ENCODE measurements around the gene RSBN1.

RSBN1 gene

DNA sequence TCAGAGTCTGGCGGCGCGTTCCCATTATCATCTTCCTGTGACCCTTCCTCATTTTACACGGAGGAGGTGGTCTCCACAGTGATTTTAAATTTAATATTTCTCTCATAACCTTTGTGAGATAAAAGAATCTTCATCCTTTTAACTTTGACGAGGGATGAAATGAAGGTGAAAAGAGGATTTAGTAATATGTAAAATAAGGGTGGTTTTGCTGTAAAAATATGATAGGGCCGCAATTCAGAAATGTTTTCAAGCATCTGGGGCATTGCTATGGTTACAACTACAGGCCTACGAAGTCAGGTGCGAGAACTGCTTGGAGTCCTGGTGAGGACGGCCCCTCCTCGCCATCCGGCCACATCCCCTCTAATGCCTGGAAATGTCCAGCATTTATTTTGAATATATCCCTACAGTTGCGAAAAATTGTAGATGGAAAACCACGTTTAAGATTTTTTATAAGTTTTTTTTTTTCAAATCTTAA lies 422 bp upstream of the RSBN1 start:
- no peak for DNase-seq (ENCODE audit: extremely low read depth, low read depth)
- TF ChIP-seq, protein P1, sequence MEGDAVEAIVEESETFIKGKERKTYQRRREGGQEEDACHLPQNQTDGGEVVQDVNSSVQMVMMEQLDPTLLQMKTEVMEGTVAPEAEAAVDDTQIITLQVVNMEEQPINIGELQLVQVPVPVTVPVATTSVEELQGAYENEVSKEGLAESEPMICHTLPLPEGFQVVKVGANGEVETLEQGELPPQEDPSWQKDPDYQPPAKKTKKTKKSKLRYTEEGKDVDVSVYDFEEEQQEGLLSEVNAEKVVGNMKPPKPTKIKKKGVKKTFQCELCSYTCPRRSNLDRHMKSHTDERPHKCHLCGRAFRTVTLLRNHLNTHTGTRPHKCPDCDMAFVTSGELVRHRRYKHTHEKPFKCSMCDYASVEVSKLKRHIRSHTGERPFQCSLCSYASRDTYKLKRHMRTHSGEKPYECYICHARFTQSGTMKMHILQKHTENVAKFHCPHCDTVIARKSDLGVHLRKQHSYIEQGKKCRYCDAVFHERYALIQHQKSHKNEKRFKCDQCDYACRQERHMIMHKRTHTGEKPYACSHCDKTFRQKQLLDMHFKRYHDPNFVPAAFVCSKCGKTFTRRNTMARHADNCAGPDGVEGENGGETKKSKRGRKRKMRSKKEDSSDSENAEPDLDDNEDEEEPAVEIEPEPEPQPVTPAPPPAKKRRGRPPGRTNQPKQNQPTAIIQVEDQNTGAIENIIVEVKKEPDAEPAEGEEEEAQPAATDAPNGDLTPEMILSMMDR (IDR thresholded peaks at IDR 0.05; ENCODE audit: low read depth, low read length) = no peak

DNA sequence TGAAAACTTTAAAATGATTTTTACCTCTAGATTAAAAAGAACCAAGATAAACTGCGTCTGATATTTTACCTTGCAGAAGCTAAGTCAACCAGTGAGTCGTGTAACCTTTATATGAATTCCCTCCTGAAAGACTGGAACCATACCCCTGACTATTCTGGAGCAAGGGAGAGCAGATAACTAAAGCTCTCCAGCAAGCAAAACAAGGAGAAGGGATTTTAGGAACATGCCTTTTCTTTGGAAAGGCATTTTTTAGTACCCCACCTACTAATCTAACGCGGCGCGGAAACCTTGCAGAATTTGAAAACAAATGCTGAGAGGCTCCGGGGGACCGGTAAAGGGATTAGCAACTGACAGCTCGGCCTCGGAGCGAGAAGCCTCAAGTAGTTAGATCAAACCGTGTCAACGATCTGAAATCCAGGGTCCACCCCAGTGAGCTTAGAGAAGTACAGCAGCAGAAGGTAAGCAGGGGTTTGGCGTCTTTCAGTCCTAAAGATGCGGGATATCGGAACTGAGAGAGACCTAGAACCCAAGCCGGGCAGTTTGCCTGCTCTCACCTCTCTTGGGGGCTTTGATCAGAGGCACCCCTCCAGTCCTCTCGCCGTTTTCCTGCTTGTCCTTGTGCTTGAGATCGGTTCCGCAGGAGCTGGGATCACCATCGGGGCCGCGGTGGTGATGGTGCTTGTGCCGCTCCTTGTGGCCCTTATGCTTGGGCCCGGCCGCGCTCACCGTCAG lies 954 bp downstream of the RSBN1 start:
- DNase-seq (ENCODE audit: extremely low read depth, low read depth) = no peak
- TF ChIP-seq, protein P1 (IDR thresholded peaks at IDR 0.05; ENCODE audit: low read depth, low read length) = no peak

DNA sequence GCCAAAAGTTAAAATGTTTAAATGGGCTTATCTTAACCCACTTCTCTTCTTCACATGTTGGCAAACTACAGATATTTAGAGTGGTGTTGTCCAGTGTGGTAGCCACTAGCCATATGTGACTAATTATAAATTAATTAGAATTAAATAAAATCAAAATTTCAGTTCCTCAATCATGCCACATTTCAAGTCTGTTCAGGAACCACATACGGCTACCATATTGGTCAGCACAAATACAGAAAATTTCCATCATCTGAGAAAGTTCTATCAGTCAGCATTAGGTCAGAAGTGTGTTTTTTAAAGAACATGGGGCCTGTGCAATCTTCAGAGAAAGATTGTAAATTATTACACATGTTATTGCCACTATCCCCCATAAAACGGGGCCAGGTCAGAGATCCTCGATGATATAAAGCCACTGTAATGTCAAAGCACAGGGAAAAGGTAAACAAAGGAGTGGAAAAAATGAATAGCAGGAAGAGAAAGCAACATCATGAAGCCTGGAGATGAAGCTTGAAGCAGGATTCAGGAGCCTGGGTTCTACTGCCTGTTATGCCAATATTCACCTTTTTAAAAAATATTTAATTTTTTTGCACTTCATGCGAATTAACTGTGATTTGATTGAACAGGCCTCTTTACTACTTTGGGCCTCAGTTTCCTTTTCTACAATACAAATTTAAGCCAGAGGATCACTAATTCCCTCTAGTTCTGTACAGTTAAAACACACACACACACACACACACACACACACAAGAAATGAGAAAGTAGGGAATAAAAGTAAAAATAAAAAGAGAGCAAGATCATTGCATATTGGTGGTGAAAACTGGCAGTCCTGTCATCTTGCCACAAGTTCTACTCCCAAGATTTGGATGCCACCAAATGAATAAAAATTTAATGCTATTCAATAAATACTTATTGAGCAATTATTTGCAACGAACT lies 2.3 kb downstream of the RSBN1 start:
- TF ChIP-seq, protein P1 (IDR thresholded peaks at IDR 0.05; ENCODE audit: low read depth, low read length) = no peak
- no peak for DNase-seq (ENCODE audit: extremely low read depth, low read depth)

DNA sequence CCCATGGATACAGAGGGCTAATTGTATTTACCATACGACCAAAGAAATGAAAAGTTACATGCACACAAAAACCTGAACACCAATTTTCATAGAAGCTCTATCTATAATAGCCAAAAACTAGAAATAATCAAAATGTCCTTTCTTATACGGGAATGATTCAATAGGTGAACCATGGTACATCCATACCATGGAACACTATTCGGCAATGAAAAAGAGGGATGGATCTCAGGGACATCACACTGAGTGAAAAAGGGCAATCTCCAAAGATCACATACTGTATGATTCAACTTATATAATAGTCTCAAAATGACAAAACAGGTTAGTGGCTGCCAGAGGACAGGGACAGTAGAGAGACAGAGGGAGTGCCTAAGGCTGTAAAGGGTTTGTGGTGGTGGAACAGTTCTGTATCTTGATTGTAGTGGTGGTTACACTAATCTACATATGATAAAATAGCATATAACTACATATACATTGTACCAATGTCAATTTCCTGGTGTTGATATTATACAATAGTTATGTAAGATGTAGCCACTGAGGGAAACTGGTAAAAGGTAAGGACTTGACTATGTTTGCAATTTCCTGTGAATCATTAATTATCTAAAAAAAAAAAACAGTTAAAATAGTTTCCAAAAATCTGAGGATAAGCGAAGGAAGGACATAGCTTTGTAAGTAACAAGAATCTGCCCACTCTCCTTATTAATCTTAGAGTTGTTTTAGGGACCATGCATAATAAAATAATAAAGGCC lies 3.7 kb downstream of the RSBN1 start:
- TF ChIP-seq, protein P1 (IDR thresholded peaks at IDR 0.05; ENCODE audit: low read depth, low read length) = no peak
- no peak for DNase-seq (ENCODE audit: extremely low read depth, low read depth)

DNA sequence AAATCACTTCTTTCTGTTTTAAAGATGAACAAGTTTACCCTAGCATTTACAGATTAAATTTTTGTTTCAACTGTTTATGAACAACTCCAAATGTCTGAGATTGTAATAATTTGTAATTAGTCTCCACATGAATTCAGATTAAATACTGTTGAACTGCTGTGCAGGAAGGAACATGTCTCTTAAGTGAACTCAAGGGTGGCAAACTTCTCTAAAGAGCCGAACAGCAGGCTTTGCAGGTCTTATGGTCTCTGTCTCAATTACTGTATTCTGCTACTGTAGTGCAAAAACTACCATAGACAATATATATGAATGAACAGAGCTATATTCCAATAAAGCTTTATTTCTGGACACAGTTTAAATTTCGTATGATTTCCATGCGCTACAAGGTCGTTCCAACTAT lies 6.6 kb downstream of the RSBN1 start:
- DNase-seq (ENCODE audit: extremely low read depth, low read depth) = no peak
- TF ChIP-seq, protein P1 (IDR thresholded peaks at IDR 0.05; ENCODE audit: low read depth, low read length) = no peak

DNA sequence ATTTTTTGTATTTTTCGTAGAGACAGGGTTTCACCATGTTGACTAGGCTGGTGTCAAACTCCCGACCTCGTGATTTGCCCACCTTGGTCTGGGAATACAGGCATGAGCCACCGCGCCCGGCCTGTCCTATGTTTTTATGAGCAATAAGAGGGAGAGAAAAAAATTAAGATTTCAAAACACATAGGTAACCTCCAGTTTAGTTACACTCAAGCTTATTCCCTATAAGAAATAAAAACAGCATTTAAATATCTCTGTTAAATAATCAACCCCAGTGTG lies 7.1 kb downstream of the RSBN1 start:
- TF ChIP-seq, protein P1 (IDR thresholded peaks at IDR 0.05; ENCODE audit: low read depth, low read length) = no peak
- no peak for DNase-seq (ENCODE audit: extremely low read depth, low read depth)
